ENCODE measurements around the gene PRLH.
"Not testable (repeated sequence)": the region's sequence is repeated elsewhere in the genome, so short reads cannot be mapped to it uniquely, and the experiment has no call there.

The PRLH gene

DNA sequence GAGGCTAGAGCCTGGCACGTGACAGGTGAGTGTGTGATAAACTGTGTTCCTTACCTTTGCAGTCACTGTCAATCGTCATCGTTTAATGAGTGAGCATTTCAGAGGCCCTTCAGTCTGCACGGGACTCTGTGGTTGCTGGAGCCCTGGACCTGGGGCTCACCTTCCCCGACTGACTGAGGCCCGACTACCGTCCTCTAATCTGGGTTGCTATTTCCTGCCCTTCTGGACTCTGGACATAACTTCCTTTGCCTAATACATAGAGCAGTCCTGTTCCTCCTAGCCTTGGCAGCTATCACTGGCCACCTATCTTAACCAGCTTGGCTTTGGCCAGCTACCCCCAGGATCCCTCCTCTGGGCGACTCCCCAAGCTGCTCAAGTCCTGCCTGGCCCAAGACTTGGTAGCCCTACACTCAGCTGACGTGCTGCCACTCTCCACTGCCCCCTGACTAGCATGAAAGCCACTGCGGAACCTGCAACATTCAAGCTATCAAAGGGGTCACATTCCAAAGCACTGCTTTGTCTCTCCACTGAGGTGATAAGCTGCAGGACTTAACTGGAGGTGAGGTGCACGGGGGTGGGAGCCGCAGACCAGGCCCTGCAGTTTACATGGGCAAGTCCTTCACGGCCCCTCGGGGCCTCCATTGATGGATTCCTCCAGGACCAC is 35.2 kb downstream of the PRLH start:
- DNase-seq (ENCODE audit: low read depth in 3 of 3): no peak

DNA sequence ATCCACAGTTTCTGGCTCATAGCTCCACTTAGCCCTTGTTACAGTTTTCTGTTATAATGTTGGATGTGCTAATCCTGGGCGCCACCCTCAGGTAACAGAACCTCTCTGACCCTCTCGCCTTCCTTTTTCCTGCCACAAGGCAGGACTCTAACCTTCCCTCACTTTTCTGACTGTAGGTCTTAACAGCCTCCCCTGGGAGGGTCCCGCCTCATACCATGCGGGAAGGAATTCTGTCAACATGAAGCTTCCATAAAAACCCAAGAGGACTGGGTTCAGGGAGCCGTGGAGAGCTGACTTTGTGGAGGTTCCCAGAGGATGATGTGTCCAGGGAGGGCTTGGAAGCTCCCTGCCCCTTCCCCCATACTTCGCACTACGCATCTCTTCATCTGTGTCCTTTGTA is 36.0 kb downstream of the PRLH start:
- DNase-seq (ENCODE audit: low read depth in 3 of 3): no peak

GRCh38 chr2:237603049-237603717 is 36.8 kb downstream of the PRLH start:
- DNase-seq (ENCODE audit: low read depth in 3 of 3): no peak

GRCh38 chr2:237603718-237604362 is 37.5 kb downstream of the PRLH start:
- DNase-seq (ENCODE audit: low read depth in 3 of 3): peak in 2 of 3 experiments; percentile 24 to 37

- no peak for DNase-seq (ENCODE audit: low read depth in 3 of 3)
Measured at GRCh38 chr2:237604391-237604790, 38.0 kb downstream of the PRLH start.

DNA sequence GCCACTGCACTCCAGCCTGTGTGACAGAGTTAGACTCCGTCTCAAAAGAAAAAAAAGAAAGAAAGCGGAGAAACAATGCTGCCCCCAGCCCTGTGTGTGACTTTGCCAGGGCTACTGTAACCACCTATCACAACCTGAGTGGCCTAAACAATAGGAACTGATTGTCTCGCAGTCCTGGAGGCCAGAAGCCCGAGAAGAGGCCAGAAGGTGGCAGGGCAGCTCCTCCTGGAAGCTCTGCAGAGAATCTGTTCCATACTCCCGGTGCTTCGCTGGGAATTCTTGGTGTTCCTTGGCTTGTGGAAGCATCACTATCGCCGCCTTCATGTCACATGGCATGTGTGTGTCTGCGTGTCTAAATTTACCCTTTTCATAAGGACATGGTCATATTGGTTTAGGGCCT is 38.6 kb downstream of the PRLH start:
- DNase-seq (ENCODE audit: low read depth in 3 of 3): no peak

DNA sequence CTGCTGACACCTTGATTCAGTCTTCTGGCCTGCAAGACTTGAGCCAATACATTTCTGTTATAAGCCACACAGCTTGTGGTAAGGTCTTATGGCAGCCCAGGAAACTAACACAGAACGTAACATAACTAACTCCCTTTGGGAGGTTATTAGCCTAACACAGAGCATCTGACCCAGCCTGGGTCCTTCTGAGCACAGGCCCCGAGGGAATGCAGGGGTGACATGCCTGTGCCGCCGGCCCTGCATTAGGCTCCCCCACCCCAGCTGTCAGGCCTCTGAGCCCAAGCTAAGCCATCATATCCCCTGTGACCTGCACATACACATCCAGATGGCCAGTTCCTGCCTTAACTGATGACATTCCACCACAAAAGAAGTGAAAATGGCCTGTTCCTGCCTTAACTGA is 40.1 kb downstream of the PRLH start:
- DNase-seq (ENCODE audit: low read depth in 3 of 3): not testable (repeated sequence)

GRCh38 chr2:237612527-237613357 is 46.4 kb downstream of the PRLH start:
- DNase-seq (ENCODE audit: low read depth in 3 of 3): no peak

- no peak for DNase-seq (ENCODE audit: low read depth in 3 of 3)
Measured at GRCh38 chr2:237613679-237614078, 47.3 kb downstream of the PRLH start.

- no peak for DNase-seq (ENCODE audit: low read depth in 3 of 3)
Measured at GRCh38 chr2:237614151-237614720, 47.9 kb downstream of the PRLH start.

- no peak for DNase-seq (ENCODE audit: low read depth in 3 of 3)
Measured at GRCh38 chr2:237615631-237616249, 49.4 kb downstream of the PRLH start.

DNA sequence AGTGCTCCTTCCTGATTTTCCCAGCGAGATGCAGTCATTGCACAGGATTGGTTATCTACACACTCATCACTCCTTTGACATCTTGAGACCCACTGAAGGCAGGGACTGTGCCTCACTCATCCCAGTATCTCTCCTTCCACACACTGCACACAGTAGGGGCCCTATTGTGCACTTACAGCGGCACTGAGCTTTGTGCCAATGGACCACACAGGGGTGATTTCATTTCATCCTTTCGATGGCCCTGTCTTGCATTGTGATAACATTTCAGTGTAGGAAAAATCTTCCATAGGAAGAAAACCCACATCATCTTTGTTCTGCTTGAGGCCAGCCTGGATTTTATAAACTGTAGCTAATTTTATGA is 50.0 kb downstream of the PRLH start:
- no peak for DNase-seq (ENCODE audit: low read depth in 3 of 3)
